HG02763 (cell line): ENCODE measurements around the gene PIM1.
"Not testable (repeated sequence)": the region's sequence is repeated elsewhere in the genome, so short reads cannot be mapped to it uniquely, and the experiment has no call there.

Experiments used
- ATAC-seq: cut with Tn5 transposase; IDR thresholded peaks from one replicate; pipeline ENCODE4 v1.9.1; 2021; ENCODE audit warnings: mild to moderate bottlenecking, moderate library complexity; ENCODE audit not compliant: unreplicated experiment

Gene PIM1

GRCh38 chr6:37170273-37171200 is 585 bp downstream of the PIM1 start:
- peak; percentile 21 for ATAC-seq

- ATAC-seq, result no peak
These were observed 1.4 kb downstream of the PIM1 start for GRCh38 chr6:37171201-37171969.

- no peak for ATAC-seq
These were observed 2.2 kb downstream of the PIM1 start for GRCh38 chr6:37171970-37172812.

- ATAC-seq, result no peak
These were observed 3.0 kb downstream of the PIM1 start for GRCh38 chr6:37172912-37173492.

- no peak for ATAC-seq
These were observed 3.7 kb downstream of the PIM1 start for GRCh38 chr6:37173493-37174195.

- no peak for ATAC-seq
These were observed 4.2 kb downstream of the PIM1 start for GRCh38 chr6:37174196-37174514.

GRCh38 chr6:37174515-37175331 is 4.8 kb downstream of the PIM1 start:
- no peak for ATAC-seq

GRCh38 chr6:37175332-37176267 is 5.6 kb downstream of the PIM1 start:
- peak; percentile 28 for ATAC-seq

- ATAC-seq, result no peak
These were observed 6.5 kb downstream of the PIM1 start for GRCh38 chr6:37176268-37177076.

GRCh38 chr6:37177077-37177934 is 7.4 kb downstream of the PIM1 start:
- ATAC-seq, result no peak

- ATAC-seq, result no peak
These were observed 8.1 kb downstream of the PIM1 start for GRCh38 chr6:37177935-37178517.

- no peak for ATAC-seq
These were observed 10.1 kb downstream of the PIM1 start for GRCh38 chr6:37180075-37180474.

- ATAC-seq, result not testable (repeated sequence)
These were observed 10.7 kb downstream of the PIM1 start for GRCh38 chr6:37180610-37181009.

- no peak for ATAC-seq
These were observed 13.0 kb downstream of the PIM1 start for GRCh38 chr6:37182736-37183590.
